ENCODE data around the gene TMEM115.

The TMEM115 gene

DNA sequence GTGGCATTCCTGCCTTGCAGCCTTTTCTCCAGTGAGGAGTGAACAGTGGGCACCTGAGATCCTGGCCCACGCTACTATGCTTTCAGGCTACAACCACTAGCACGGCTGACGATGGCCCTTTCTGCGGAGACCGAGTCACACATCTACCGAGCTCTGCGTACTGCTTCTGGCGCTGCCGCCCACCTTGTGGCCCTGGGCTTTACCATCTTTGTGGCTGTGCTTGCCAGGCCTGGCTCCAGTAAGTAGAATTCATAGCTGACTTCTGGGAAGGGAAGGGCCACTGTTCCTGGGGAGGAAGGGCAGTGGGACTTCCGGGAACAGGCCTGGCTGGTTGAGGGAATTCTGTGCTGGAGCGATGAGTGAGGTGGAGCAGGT is 8.0 kb downstream of the TMEM115 start:
- DNase-seq: no peak

DNA sequence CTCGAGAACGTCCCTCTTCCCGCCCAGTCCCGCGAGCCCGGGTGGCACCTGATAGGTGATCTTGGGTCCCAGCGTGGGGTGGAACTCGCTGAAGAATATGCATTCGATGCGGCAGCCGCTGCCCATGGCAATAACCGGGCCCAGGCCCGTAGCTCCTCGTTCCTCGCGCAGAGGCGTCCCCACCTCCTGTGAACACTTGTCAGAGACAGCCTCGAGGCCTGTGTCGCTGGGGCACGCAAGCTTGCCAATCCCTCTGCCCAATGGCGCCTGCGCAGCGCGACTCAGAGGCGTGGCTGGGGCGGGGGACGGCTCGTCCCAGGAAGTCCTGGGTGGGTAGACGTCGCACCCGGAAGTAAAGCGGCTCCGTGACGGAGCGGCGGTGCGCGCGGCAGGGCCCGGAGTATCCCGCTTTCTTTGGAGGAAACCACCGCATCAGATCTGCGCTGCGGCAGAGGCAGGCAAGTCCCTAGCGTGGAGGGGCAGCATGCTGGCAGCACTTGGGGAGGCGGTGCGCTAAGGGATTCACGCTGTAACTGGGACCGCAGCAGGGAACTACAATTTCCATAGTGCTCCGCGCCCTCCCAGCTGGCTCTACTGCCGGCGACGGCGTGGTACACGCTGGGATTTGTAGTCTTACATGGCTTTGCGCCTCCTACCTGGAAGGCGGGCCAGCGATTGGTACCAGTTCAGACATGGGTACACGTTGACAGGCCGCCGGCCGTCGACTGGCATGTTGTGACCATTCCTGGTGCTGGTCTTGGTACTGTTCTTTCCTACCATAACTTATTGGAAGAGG is 8.6 kb downstream of the TMEM115 start, which contains the start of the genes CYB561D2 and NPRL2:
Gene CYB561D2, plus strand, starts transcription at position 336 of the 796 bp plus-strand sequence. CDS start 572 bp downstream, outside the sequence.
Gene NPRL2, minus strand, starts transcription at position 249 of the 796 bp plus-strand sequence. Its CDS starts 123 bp downstream, at position 126.
- peak; percentile 94 for DNase-seq

DNA sequence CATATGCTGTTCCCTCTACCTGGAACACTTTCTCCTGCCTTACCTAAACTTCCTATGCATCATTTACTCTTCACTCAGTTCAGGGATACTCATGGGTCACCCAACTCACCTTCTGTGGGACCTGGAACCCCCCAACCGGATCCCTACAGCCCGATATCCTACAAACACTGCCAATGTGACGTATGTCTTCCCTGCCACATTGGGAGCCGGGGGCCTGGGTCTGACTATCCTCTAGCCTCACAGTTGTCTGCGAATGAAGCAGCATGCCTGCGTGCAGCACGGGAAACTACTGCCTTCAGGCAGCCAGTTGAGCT is 9.2 kb downstream of the TMEM115 start:
- DNase-seq: no peak

- DNase-seq: peak; percentile 71
Measured at GRCh38 chr3:50347187-50347813, 12.0 kb downstream of the TMEM115 start.

DNA sequence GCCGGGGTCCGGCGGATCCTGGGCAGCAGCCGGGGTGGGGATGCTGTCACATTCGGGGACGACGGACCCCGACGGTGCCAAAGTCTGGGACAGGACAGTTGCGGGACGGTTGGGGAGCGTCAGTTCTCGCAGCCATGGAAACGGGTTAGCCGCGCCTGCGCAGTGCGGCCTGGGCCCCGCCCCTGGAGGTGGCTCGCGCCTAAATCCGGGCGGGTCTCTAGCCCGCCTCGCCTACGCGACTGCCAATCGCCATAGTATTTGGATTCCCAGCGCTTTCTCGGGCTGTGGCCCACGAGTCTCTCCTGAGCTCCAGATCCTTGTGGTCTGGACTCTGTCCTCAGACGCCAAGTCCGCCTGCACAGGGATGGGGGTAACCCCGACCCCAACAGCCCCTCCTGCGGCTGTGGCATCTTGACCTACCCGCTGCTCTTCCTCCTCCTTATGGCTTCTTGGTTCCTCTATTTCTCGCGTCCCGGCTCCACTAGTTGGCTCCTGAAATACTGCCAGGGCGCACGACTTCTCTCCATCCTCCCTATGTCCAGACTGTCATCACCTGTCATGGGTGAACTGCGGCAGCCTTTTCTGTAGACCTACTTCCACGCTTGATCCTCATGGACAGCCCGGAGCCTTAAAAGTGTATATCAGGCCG is 13.6 kb downstream of the TMEM115 start, which contains the start of gene ZMYND10:
Gene ZMYND10, minus strand, starts transcription at position 147 of the 649 bp plus-strand sequence. CDS start 153 bp downstream, outside the sequence.
- peak; percentile 78 for DNase-seq

- no peak for DNase-seq
Measured at GRCh38 chr3:50345008-50345407, 14.3 kb downstream of the TMEM115 start.

- DNase-seq: no peak
Measured at GRCh38 chr3:50342813-50343633, 16.3 kb downstream of the TMEM115 start.

GRCh38 chr3:50341996-50342650 is 17.2 kb downstream of the TMEM115 start:
- no peak for DNase-seq

DNA sequence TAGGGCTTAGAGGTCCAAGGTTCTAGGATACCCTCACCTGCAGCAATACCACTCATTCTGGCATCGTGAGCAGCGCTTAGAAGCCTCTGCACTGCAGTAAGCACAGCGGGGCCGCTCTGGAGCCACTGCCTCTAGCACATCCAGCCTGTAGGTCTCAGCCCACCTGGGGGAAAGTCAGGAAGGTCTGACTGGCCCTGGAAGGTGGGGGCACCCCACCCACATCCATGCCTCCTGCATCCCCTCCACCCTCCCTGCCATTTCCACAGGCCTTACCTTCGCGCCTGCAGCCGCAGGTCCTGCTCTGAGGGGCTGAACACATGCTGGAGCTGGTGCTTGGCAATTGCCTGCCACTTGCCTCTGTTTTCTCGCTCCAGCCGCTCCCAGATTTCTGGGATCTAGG is 17.8 kb downstream of the TMEM115 start:
- DNase-seq: no peak

DNA sequence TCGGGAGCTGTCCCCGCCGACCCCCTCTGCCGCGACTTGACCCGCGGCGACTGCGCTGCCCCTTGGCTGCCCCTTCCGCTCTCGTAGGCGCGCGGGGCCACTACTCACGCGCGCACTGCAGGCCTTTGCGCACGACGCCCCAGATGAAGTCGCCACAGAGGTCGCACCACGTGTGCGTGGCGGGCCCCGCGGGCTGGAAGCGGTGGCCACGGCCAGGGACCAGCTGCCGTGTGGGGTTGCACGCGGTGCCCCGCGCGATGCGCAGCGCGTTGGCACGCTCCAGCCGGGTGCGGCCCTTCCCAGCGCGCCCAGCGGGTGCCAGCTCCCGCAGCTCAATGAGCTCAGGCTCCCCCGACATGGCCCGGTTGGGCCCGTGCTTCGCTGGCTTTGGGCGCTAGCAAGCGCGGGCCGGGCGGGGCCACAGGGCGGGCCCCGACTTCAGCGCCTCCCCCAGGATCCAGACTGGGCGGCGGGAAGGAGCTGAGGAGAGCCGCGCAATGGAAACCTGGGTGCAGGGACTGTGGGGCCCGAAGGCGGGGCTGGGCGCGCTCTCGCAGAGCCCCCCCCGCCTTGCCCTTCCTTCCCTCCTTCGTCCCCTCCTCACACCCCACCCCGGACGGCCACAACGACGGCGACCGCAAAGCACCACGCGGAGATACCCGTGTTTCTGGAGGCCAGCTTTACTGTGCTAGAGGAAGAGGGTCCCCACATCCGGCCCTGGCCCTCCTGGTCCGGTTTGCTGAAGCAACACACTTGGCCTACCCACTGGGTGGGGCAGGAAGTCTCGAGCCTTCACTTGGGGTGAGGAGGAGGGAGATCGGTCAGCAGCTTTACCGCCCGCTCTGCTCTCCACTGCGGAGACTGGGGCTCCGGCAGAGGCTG is 18.6 kb downstream of the TMEM115 start, which contains the start of gene RASSF1:
Gene RASSF1, minus strand, starts transcription at position 389 of the 882 bp plus-strand sequence. Its CDS starts 31 bp downstream, at position 358.
- DNase-seq: no peak

- DNase-seq: no peak
Measured at GRCh38 chr3:50340147-50340447, 19.2 kb downstream of the TMEM115 start.

GRCh38 chr3:50339485-50340146 is 19.7 kb downstream of the TMEM115 start:
- no peak for DNase-seq

GRCh38 chr3:50338965-50339364 is 20.4 kb downstream of the TMEM115 start:
- DNase-seq: no peak

GRCh38 chr3:50337175-50337861 is 22.0 kb downstream of the TMEM115 start:
- DNase-seq: peak; percentile 98

DNA sequence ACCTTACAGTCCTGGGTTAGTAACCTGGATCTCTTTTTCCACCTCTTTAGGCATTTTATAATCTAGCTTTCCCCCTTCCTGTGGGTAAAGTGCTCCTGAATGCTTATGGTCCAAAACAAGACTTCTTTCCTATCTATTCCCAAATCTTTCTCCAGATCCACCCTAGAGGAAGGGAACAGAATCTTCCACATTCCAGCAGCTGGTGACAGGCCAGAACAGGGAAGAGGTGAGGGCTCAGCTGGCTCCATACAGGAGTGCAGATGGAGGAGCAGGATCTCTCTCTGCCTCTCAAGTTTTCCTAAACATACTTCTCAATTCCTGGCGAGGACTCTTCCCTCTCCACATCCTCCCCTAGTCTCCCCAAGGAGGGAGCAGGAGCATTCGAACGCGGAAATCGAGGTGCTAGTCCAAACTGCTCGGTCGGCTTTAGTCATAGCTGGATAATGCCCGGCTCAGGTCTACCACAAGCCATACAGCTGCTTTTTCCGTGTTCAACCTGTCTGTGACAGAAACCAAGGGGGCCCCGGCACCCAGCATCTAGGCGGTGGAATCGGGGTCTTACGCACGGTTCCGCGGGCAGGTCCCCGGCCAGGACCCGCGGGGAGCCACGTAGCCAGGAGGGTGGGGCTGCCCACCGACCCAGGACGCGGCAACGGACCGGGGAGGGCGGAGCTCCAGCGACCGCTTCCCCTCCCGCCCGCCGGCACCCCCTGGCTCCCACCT is 22.7 kb downstream of the TMEM115 start:
- peak; percentile 40 for DNase-seq

GRCh38 chr3:50334339-50335075 is 24.8 kb downstream of the TMEM115 start:
- no peak for DNase-seq

GRCh38 chr3:50333744-50334328 is 25.5 kb downstream of the TMEM115 start:
- no peak for DNase-seq

GRCh38 chr3:50331364-50331907 is 27.9 kb downstream of the TMEM115 start:
- DNase-seq: no peak
